HG02870 (cell line): ENCODE data around the gene TEX29.

ENCODE experiments used
- ATAC-seq: cut with Tn5 transposase; IDR thresholded peaks from one replicate; pipeline ENCODE4 v1.9.1; 2021; ENCODE audit warnings: mild to moderate bottlenecking, moderate library complexity; ENCODE audit not compliant: unreplicated experiment

Gene TEX29

DNA sequence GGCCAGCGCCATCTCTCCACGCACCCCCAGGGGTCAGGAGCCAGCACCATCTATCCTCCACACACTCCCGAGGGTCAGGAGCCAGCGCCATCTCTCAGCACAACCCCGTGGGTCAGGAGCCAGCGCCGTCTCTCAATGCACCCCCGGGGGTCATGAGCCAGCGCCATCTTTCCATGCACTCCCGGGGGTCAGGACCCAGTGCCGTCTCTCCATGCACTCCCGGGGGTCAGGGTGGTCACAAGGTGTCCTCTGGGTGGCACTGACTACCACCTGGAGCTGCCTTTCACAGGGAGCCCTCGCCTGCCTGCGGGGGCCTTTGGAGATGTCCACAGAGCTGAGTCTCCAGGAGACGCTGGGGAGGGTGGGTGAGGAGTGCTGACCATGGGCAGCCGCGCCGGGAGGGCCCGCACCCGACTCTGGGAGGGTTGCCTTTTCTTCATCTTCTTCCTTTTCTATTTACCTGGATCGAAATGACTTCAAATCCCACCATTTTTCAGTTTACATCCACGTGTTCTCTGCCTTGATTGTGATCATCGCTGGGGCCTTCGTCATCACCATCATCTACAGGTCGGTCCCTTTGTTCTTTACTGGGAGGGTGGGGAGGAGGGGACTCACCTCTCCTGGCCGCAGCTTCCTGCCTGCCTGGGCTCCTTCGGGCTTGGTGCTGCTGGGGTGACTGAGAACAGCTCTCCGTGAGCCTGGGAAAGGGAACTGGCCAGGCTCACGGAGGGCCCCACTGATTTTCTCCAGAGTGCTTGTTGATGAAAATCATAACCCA, 19.1 kb downstream of the TEX29 start:
- no peak for ATAC-seq

- no peak for ATAC-seq
These were observed 21.4 kb downstream of the TEX29 start for GRCh38 chr13:111341886-111342285.

DNA sequence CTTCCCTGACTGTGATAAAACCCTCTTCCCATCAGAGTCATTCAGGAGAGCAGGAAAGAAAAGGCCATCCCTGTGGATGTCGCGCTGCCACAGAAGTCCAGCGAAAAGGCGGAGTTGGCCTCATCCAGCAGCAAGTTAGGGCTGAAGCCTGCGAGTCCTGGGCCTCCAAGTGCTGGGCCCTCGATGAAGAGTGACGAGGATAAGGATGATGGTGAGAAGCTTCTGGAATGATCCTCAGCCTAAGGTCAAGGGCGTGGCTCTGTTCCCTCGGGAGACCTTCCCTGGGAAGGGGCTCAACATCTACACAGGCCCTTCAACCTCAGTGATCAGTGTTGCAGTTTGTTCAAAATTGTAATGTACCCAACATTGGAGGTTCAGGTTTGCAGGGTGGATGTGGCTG, 22.3 kb downstream of the TEX29 start:
- no peak for ATAC-seq

- ATAC-seq = no peak
These were observed 22.9 kb downstream of the TEX29 start for GRCh38 chr13:111343186-111343805.

- no peak for ATAC-seq
These were observed 24.2 kb downstream of the TEX29 start for GRCh38 chr13:111344471-111345191.

DNA sequence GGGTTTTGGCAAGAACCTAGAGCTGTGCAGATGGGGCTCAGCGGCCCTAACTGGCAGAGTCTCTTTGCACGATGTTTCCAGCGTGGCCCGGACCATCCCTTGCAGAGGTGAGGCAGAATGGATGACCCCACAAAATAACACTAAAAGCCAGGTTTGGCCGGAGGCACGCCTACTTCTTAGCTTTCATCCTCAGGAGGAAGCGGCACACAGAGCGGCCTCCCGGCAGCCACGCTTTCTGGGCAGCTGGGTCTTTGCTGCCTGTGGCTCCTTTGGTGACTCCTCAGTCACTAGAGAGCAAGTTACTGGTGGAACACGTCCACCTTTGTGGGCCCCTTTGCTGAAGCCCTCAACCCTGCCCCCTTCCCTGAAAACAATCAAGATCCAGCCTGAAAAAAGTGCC, 25.2 kb downstream of the TEX29 start:
- no peak for ATAC-seq

DNA sequence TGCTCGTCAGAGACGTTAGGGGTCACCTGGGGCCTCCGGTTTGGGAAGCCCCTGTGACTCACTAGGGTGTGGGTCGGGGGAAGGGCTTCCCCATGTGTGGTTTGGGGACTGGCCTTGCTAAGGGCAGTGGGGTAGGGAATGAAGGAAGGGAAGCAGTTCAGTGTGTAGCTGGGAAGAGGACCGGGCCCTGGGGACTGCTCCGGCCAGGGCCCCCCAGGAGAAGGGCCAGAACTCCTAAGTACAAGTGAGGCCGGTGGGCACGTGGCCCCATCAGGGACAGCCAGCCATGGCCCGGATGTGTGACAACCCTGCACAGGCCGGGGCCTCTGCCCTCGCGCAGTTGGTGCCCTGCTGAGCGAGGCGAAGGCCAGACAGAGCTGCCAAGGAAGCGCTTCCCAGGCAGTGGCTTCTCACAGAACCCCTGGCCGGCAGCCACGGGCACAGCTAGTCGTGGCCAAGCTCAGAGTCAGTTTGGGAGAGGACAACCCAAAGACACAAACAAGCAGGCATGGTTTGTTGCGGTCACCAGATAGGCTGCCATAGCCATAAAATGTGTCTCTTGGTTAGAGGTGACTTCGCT, 25.7 kb downstream of the TEX29 start:
- no peak for ATAC-seq

- no peak for ATAC-seq
These were observed 27.0 kb downstream of the TEX29 start for GRCh38 chr13:111347438-111347837.

DNA sequence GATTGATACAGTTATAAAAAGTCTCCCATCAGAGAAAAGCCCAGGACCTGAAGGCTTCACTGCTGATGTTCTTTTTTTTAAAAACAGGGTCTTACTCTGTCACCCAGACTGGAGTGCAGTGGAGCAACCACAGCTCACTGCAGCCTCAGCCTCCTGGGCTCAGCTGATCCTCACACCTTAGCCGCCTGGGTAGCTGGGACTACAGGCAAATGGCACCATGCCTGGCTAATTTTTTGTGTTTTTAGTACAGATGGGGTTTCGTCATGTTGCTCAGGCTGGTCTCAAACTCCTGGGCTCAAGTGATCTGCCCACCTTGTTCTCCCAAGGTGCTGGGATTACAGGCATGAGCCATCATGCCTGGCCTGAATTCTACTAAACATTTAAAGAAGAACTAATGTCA, 33.1 kb downstream of the TEX29 start:
- no peak for ATAC-seq

DNA sequence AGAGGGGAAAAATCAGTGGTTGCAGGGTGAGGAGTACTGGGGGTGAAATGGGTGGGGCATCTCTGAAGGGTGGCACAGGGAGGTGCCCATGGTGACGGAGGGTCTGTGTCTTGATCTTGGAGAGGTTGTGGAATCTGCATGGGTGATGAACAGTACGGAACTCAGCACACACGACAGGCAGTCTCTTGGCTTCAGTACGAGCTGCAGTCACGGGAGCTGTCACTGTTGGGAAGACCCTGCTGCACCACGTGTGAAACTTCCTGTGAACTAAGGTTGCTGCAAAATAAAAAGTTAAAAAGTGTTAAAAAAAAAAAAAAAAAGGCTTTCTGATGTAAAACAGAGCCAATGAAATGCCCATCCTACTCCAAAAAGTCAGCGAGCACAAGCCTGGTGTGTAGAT, 34.3 kb downstream of the TEX29 start:
- no peak for ATAC-seq

DNA sequence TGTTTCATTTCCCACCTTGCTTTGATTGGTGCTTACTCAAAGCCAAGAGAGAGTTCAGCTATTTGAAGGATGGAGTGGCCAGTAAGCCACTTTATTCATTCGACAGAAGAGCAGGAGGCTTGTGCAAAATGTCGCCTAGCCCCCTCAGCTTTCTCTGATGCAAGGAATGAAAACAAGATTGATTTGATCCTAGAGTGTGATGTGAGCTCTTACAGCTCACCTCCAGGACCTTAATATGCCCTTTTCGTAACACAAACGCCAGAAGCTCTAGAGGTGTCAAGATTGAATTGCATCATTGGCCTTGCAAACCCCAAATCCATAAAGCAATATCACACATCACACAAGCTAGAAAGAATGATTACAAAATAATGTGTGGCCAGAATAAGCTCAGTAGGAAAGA, 36.4 kb downstream of the TEX29 start:
- no peak for ATAC-seq

DNA sequence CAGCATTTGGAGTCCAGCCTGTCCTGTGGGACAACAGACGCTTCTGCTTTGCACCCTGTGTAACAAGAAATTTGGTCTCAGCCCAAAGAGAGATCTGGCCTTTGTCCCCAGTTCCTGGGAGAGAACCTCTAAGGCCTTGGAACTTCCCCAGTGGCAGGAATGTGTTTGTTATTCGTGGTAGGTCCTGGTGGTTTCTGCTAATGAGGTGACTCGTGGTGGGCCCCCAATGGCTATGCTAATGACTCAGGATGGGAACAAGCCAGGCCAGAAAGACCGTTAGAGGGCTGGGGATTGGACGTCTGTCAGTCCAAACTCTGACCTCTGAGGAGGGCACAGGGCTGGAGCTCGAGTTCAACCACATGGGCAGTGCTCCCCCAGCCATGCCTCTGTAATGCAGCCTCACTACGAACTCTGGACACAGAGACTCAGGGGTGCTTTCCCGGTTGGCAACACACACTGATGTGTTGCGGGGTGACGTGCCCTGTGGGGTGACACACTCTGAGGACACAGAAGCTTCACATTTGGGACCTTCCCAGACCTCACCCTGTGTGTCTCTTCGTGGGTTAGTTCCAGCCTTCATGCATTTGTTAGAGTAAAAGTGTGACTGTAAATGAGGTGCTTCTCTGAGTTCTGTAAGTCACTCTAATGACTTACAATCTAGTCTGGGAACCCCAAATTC, 38.9 kb downstream of the TEX29 start:
- ATAC-seq = no peak

- ATAC-seq = no peak
These were observed 39.5 kb downstream of the TEX29 start for GRCh38 chr13:111359930-111360329.

- no peak for ATAC-seq
These were observed 40.0 kb downstream of the TEX29 start for GRCh38 chr13:111360452-111360851.

- ATAC-seq = no peak
These were observed 40.8 kb downstream of the TEX29 start for GRCh38 chr13:111361046-111361872.

DNA sequence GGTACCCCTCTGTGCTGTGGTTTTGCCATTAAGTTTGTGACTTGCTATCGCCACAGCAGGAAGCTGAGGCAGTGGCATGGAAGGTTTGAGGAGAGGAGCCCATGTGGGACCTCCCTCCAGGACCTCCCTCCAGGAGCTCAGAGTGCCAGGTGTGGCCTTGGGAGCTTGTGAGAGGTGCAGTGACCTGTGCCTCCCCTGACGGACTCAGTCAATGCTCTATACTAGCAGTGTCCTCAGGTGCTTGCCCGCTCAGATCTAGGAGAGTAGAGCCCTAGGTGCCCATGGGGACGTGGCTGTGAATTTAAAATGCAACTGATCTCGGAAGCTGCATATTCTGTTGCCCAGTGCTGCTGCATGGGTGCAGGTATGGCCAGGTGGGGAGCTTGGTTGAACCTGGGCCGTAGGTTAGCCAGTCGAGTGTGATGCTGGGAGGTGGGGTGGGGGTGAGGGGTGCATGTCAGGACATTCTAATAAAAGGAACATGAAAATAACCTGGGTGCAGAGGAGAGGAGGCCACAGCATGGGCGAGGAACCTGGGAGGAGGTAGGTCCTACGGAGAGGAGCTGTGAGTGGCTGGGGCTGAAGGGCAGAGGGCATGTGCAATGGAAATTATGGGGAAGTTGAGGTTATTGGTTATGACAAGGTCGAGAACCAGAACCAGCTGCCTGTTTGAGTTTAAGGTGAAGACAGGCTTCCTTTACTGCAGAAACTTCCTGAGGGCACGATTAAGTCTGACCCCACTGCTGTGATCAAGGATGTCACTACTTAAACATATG, 41.6 kb downstream of the TEX29 start:
- ATAC-seq = no peak

DNA sequence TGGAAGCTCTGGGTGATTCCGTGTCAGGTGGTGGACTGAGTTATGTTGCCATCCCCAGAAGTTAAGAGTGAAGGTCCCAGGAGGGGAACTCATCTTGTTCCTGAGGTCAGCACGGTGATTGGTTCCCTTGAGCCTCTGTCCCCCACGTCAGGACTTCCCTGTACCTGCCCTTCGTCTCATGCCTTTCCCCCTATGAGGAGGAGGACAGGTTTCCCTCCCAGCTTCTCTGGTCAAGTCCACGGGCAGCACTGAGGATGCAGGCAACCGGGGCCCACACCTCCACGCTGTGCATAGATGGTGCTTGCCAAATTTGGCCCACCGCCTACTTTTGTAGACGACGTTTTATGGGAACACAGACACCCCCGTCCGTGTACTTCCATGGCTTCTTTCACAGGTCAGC, 42.7 kb downstream of the TEX29 start:
- ATAC-seq = no peak

DNA sequence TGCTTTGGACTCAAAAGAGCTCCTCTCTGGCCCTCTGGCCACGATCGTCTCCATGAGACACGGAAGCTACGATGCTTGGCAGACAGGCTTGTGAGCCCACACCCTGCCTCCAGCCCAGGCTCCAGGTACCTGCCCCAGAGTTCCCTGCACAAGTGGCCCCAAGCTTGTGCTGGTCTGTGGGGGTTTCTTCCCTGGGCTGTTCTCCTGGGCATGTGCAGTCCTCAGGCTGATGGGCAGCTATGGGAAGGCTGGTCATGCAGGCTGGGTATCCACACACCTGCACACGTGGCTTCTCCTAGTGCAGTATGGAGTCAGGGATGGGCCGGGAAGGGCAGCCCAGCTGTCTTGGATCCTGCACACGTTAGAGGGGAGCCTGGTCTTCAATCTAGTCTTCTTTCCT, 43.1 kb downstream of the TEX29 start:
- no peak for ATAC-seq

DNA sequence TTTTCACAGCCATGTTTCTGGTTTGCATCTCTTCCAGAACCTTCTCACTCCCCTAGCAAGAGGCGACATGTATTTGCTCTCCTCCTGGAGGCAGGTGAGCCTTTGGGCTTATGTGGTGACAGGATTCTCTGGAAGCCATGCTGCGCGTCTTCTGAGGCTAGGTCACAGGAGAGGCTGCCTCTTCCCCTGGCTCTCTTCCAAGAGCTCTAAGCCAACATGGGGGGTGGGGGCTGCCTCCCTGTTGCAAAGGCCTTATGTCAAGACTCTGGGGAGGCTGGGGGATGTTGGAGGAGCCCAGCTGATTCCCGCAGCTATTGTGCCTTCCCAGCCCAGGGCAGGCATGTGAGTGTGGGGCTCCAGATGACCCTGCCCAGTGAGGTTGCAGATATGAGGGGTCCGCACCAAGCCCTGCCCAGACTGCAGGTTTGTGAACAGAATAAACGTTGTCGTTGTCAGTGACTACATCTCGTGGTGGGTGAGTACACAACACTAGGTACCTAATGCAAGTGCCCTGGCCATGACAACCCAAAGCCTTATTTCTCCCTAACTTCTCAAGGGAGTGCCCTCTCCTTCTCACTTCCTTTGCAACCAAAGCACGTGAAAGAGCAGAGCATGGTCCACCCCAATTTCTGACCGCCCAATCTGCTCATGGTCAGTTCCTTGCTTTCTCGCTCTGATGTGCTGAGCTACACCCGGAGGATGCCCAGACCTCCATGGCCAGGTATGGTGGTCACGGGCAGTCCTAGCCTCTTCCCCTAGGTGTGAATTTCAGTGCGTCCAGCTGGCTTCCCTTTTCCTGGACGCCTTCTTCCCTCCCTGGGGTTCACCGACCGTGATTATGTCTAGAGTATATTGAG, 44.9 kb downstream of the TEX29 start:
- ATAC-seq = no peak
